ENCODE measurements around the gene MEGF6. TPM values are rescaled to one million over a fixed set of nuclear protein-coding genes. Genes with fewer than 3 reads are reported as not detected.

Gene MEGF6
- polyA plus RNA-seq, 1 donor (not counting 4 experiments of a cell fraction or from before 2014, with no cell fraction given): 0.24 TPM

DNA sequence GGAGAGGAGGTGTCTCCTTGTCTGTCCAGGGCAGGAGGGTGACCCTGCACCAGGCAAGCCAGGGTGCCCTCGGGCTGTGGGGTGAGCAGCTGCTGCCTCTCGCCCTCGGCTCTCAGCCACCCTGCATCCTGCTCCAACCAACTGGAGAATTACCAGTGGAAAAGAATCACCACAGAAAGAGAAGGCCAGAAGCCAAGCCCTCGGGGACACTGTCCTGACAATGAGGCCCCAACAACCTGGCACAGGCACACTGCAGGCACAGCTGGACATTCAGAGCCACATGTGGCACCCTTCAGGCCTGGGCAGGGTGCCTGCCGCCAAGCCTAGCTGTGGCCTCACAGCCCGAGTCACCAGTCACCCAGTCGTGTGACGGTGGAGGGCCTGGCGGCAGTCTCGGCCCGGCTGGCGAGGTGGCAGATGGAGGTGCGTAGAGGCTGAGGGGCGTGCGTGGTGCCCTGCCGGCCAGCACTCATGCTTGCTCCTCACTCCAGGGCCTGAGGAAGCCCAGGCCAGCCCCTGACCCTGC lies 12.0 kb downstream of the MEGF6 start:
- FAIRE-seq (no peak), DNase-seq (ENCODE audit: low read depth, low spot score) (no peak)
- dilution Hi-C loops (cut with MboI; ENCODE audit: extremely low pct_ligation_motif_present, low sequenced_read_pairs): no loop called here
- TF ChIP-seq, protein P1, sequence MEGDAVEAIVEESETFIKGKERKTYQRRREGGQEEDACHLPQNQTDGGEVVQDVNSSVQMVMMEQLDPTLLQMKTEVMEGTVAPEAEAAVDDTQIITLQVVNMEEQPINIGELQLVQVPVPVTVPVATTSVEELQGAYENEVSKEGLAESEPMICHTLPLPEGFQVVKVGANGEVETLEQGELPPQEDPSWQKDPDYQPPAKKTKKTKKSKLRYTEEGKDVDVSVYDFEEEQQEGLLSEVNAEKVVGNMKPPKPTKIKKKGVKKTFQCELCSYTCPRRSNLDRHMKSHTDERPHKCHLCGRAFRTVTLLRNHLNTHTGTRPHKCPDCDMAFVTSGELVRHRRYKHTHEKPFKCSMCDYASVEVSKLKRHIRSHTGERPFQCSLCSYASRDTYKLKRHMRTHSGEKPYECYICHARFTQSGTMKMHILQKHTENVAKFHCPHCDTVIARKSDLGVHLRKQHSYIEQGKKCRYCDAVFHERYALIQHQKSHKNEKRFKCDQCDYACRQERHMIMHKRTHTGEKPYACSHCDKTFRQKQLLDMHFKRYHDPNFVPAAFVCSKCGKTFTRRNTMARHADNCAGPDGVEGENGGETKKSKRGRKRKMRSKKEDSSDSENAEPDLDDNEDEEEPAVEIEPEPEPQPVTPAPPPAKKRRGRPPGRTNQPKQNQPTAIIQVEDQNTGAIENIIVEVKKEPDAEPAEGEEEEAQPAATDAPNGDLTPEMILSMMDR (optimal IDR thresholded peaks at IDR 0.05 in 1 of 3, IDR thresholded peaks at IDR 0.05 in 1 of 3, conservative IDR thresholded peaks at IDR 0.05 in 1 of 3; ENCODE audit: extremely low read depth in 1 of 3, insufficient read depth in 2 of 3, low read length in 3 of 3): no peak
- no peak for TF ChIP-seq EZH2 (IDR thresholded peaks at IDR 0.05; ENCODE audit: low read length)
- no peaks in the 10 kb centered on the region for H3K9me1 ChIP-seq (ENCODE audit: control insufficient read depth, extremely low read depth, insufficient read depth, low read length)
- H2AFZ ChIP-seq (ENCODE audit: control insufficient read depth, low read length): no peak overlapping the region
- no peaks in the 10 kb centered on the region for H3K9me3 ChIP-seq (ENCODE audit: control insufficient read depth, low read depth, low read length)
- no peaks in the 10 kb centered on the region for H3K79me2 ChIP-seq (ENCODE audit: control insufficient read depth, insufficient read depth, low read length)
- no peaks in the 10 kb centered on the region for H3K36me3 ChIP-seq (ENCODE audit: control insufficient read depth in 2 of 2, extremely low read depth in 1 of 2, insufficient read depth in 2 of 2, low read length in 2 of 2)
- no peak overlapping the region for H3K9ac ChIP-seq (ENCODE audit: control insufficient read depth, extremely low read depth, insufficient read depth, low read length)
- peaks cover 6% of the 10 kb centered on the region for H3K4me1 ChIP-seq (ENCODE audit: control insufficient read depth, extremely low read depth, insufficient read depth, low read length)
- no peak overlapping the region for H3K4me3 ChIP-seq (ENCODE audit: control insufficient read depth in 2 of 3, extremely low read depth in 1 of 3, insufficient read depth in 2 of 3, low read depth in 1 of 3, low read length in 3 of 3)
- no peak overlapping the region for H3K4me2 ChIP-seq (ENCODE audit: control insufficient read depth, extremely low read depth, insufficient read depth, low read depth, low read length)
- no peaks in the 10 kb centered on the region for H4K20me1 ChIP-seq (ENCODE audit: control insufficient read depth, extremely low read depth, insufficient read depth, low read length)
- H3K27me3 ChIP-seq (ENCODE audit: control insufficient read depth, extremely low read depth, insufficient read depth, low read length): no peaks in the 10 kb centered on the region
- H3K27ac ChIP-seq (ENCODE audit: control insufficient read depth, insufficient read depth, low read length): no peak overlapping the region

DNA sequence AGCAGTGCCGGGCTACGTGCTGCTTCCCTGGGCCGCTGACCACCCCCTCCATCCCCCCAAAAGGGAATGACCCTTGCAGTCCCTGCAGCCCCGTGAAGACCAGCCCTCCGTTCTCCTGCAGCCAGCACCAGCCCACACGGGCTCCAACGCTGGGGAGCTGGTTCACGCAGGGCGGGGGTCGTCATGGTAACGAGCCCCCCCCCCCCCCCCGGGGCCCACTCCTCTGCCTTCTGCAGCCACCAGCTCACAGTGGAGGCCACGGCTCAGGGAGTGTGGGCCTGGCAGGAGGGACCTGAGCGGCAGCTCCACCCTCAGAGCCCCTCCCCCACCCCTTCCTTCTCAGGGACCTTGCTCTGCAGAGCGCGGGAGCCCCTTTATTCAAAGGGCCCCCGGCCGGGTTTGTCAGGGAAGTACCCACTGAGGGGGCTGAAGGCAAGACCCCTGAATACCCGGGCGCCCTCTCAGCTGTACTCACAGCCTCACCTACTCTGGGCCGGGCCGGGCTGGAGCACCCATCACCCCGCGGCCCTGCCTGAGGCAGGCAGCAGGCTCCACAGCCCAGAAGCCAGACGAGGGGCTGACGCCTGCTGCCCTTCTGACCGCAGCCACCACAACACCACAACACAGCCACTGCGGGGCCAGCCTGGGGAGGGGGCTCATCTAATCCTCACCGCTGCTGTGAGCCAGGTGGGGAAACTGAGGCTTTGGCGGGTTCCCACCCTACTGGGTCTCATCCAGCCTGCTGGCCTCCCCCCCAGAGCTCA lies 12.6 kb downstream of the MEGF6 start:
- no peak for FAIRE-seq
- dilution Hi-C loops (cut with MboI; ENCODE audit: extremely low pct_ligation_motif_present, low sequenced_read_pairs): no loop called here
- no peak for DNase-seq (ENCODE audit: low read depth, low spot score)
- Histone ChIP-seq H3K9me3 (ENCODE audit: control insufficient read depth, low read depth, low read length) (no peaks in the 10 kb centered on the region), H2AFZ (ENCODE audit: control insufficient read depth, low read length) (peak overlapping the region; percentile 15), H3K4me1 (ENCODE audit: control insufficient read depth, extremely low read depth, insufficient read depth, low read length) (peaks cover 6% of the 10 kb centered on the region), H3K4me3 (ENCODE audit: control insufficient read depth in 2 of 3, extremely low read depth in 1 of 3, insufficient read depth in 2 of 3, low read depth in 1 of 3, low read length in 3 of 3) (no peak overlapping the region), H4K20me1 (ENCODE audit: control insufficient read depth, extremely low read depth, insufficient read depth, low read length) (no peaks in the 10 kb centered on the region), H3K9me1 (ENCODE audit: control insufficient read depth, extremely low read depth, insufficient read depth, low read length) (no peaks in the 10 kb centered on the region), H3K27me3 (ENCODE audit: control insufficient read depth, extremely low read depth, insufficient read depth, low read length) (no peaks in the 10 kb centered on the region), H3K27ac (ENCODE audit: control insufficient read depth, insufficient read depth, low read length) (no peak overlapping the region), H3K79me2 (ENCODE audit: control insufficient read depth, insufficient read depth, low read length) (no peaks in the 10 kb centered on the region), H3K9ac (ENCODE audit: control insufficient read depth, extremely low read depth, insufficient read depth, low read length) (no peak overlapping the region), H3K4me2 (ENCODE audit: control insufficient read depth, extremely low read depth, insufficient read depth, low read depth, low read length) (peak overlapping the region; percentile 10), H3K36me3 (ENCODE audit: control insufficient read depth in 2 of 2, extremely low read depth in 1 of 2, insufficient read depth in 2 of 2, low read length in 2 of 2) (no peaks in the 10 kb centered on the region)
- no peak for TF ChIP-seq EZH2 (IDR thresholded peaks at IDR 0.05; ENCODE audit: low read length)
- TF ChIP-seq, protein P1 (optimal IDR thresholded peaks at IDR 0.05 in 1 of 3, IDR thresholded peaks at IDR 0.05 in 1 of 3, conservative IDR thresholded peaks at IDR 0.05 in 1 of 3; ENCODE audit: extremely low read depth in 1 of 3, insufficient read depth in 2 of 3, low read length in 3 of 3): no peak
